Limb (tissue), 2 donors: ENCODE measurements around the gene CDV3.

Experiments used
- DNase-seq, 2 donors: peaks; one replicate each; pipeline ENCODE4 v3.0.0-alpha.2; 2016; ENCODE audit errors: extremely low spot score in 2 of 2

The CDV3 gene

DNA sequence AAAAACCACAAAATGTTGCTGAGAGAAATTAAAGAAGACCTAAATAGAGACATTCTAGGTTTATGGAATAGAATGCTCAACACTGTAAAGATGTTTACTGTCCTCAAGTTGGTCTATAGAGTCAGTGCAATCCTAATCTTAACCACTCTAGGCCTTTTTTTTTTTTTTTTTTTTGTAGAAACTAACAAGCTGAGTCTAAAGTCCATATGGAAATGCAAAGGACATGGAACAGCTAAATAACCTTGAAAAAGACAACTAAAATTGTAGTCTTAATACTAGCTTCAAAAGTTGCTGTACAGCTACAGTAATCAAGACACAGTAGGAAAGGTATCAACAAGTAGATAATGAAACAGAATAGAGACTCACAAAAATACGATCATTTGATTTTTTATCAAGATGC, 32.9 kb downstream of the CDV3 start:
- DNase-seq: no peak

DNA sequence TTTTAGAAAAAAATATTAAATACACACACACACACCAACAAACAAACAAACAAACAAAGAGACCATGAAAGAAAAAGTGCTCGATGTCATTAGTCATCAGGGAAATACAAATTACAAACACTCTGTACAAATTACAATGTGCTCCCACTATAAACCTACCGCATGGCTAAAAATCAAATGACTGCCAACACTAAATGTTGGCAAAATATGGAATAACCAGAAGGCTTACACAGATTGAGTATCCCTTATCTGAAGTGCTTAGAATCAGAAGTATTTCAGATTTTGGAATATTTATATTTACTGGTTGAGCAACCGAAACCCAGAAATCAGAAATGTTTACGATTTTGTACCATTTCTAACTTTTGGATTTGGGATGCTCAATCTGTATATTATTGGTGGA, 33.4 kb downstream of the CDV3 start:
- DNase-seq: no peak

DNA sequence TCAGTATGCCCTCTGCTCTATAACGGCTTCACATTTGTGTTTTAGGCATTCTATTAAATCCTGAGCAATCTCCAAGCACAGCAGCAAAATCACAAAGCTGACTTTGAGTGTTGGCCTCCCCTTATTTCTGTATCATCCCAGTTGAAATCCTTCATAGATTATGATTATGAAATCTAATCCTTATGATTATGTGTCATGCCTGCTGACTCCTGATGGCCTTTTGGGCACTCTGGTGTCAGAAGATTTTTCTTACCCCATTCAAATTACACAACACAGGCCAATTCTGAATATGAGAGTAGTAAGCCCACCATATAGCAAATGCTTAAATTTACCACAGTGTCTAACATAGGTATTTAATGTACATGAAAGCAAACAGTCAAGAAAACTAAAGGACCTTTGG, 34.3 kb downstream of the CDV3 start:
- DNase-seq: no peak

DNA sequence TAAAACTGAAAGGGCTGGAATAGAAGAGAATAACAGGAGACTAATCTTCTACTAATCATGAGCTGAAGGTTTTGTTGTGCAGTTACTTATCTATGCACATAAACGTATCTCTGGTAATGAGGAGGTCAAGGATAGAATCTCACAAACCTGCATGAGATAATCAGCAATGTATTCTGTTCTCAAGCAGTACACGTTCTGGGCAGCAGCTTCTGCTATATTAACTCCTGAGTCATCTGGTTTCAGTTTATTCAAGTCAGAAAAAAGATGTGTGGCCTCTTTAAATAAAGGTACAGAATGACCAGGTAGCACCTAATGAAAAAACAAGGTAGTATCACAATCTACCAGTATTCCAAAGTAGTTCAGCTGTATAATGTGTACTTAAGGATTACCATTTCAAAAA, 34.9 kb downstream of the CDV3 start:
- no peak for DNase-seq

DNA sequence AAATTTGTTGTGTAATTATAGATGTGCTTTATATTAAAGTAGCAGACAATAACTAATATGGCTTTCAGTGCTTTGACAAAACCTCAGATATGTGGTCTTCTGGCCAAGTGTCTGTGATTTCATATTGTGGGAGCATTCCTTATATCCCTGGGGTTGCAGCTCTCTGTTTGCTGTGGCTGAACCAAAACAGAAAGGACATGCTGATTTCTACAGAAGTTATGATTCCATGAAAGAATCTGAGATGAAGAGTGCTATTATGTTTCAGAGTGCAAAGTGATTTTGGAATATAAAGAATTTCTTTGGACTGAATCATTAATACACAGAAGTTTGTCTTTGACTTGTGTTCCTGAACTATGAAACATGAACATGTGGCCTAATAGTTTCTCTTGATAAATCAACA, 36.5 kb downstream of the CDV3 start:
- DNase-seq: no peak

DNA sequence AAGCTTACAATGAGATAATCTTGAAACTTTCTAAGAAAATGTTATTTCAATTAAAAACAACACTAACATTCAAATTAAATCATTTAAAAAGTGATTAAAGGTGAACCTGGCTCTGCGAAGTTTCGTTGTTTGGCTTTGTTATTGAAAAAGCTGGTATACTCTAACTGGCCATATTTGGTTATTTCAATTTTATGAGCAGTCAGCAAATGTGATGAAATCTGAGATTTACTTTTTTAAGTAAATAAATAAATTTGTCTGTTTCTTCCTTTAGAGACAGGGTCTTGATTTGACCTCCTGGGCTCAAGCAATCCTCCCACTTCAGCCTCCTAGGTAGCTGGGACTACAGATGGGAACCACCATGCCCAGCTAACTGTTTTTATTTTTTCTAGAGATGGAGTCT, 38.0 kb downstream of the CDV3 start:
- no peak for DNase-seq

DNA sequence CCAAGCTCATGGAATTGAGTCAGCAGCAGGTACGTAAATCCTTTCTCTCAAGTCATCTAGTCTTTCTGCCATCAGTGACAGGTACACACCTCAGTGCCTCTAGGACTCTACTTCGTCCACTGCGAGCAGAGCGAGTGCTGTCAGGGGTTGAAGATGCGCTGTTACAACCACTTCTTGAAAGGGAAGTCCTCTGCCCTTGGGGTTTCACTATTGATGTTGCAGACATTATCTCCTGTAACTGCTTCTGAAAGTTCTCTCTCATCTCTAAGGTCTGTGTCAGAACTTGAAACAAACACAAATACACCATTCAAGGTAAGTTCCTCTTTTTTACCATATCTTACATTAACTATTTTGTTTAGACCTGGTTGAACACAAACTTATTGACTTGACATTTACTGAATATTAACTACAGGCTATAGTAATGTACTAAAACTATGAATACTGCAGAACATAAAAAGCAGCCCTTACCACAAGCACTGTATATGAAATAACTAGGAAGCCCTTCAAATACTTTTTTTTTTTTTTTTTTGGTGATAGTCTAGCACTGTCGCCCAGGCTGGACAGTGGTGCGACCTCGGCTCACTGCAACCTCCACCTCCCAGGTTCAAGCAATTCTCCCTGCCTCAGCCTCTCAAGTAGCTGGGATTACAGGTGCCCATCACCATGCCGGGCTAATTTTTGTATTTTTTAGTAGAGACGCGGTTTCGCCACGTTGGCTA, 46.7 kb downstream of the CDV3 start:
- no peak for DNase-seq

DNA sequence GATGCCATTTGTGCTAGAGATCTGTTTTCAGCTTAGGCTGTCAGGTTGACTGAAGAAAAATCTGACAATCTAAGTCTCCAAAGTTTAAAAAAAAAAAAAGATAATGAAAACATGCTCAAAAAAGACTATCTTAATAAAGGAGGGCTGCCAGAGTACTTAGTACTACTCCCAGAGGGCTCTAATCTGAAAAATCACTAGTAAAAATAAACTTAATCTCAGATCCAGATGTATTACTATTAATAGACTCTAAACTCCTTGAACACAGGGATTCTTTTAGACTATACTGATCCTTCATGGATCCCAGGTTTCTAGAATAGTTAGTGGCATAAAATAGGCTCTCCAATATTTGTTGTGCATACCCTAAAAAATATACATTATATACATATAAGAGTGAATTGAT, 54.3 kb downstream of the CDV3 start:
- no peak for DNase-seq

DNA sequence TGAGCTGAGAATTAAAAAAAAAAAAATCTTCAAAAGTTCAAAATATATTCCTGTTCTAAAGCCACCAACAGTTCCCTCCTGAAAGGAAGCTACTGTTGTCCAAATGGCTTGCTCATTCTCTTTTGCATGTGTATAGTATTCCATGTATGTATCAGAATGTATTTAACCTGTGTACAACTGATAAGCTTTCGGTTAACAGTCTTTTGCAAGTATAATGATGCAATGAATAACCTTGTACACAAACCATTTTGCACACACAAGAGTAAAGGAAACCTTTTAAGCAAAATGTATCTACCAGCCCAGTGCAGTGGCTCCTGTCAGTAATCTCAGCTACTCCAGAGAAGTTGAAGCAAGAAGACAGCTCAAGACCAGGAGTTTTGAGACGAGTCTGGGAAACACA, 55.7 kb downstream of the CDV3 start:
- DNase-seq: no peak

DNA sequence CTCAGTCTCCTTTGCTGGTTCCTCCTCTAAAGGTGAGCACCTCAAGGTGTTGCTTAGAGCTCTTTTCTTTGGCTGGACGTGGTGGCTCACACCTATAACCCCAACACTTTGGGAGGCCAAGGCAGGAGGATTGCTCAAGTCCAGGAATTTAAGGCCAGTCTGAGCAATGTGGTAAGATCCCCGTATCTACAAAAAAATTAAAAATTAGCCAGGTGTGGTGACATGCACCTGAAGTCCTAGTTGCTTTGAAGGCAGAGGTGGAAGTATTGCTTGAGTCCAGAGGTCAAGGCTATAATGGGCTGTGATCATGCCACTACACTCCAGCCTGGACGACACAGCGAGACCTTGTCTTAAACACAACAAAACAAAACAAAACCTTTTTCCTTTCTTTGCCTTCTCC, 60.0 kb downstream of the CDV3 start:
- no peak for DNase-seq
